NCI-H82 (cell line): ENCODE results near the gene C3AR1.
"Not testable (repeated sequence)": the region's sequence is repeated elsewhere in the genome, so short reads cannot be mapped to it uniquely, and the experiment has no call there.

Source experiments
- DNase-seq: peaks from one replicate; lab custom pipeline; 2025; lab: John Stamatoyannopoulos, UW

Gene C3AR1

DNA sequence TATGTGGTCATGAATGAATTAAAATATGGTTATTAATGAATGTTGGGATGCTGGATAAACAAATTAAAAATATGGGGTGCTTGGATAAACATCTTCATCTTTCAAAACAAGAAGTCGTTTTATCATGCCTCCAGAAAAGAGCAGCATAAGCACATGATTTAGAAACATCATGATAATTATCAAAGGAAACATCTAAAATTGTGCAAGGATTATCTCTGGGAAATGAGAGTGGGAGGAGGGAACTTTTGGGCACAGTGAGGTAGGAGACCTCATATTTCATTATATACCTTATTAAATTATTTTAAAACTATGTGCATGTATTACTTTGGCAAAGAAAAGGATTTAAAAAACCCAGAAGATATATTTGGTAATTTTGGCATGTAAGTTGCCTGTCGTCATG lies 8.9 kb downstream of the C3AR1 start:
- DNase-seq: no peak

DNA sequence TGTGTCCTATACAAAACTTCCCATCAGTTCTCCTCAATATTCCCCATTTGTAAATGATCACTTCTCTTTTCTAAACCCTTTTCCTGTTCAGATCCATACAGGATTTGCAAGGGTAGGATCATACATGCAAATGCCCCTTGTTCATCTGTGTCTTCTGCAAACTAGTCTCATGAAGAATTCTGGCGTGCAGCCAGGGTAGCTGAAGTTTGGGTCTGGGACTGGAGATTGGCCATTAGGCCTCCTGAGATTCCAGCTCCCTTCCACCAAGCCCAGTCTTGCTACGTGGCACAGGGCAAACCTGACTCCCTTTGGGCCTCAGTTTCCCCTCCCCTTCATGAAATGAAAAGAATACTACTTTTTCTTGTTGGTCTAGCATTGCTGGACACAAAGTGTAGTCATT lies 11.3 kb downstream of the C3AR1 start:
- DNase-seq: no peak

DNA sequence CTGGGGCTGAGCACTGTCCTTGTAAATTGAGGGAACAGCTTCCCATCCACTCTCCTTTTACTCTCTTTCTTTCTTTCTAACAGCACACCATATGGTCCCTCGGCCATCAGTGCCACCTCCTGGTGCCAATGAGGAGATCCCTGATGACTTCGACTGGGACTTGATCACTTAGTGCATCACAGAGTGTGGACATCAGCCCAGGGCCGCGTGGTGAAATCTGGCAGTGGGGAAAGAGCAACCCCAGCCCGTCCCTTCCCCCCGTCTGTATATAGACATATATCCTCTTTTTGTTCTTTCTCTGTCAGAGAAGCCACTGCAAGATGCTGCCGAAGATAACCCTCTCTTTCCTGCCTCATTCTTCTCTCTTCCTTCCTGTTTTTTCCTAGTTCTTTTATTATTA lies 13.5 kb downstream of the C3AR1 start:
- DNase-seq: no peak

DNA sequence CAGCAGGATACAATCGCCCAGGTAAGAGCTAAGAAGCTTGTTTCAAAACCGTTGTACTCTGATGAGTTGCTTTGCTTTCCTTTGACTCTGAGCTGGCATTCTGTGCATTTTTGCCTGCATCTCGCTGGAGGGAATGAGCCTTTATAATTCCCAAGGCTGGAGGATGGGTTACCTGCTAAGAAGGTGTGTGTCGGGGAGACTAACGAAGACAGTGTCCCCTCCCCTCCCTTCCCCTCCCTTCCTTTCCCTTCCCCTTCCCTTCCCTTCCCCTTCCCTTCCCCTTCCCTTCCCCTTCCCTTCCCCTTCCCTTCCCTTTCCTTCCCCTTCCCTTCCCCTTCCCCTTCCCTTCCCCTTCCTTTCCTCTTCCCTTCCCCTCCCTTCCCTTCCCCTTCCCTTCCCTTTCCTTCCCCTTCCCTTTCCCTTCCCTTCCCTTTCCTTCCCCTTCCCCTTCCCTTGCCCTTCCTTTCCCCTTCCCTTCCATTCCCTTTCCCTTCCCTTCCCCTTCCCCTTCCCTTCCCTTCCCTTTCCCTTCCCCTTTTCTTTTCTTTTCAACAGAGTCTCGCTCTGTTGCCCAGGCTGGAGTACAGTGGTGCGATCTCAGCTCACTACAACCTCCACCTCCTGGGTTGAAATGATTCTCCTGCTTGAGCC lies 15.4 kb downstream of the C3AR1 start:
- no peak for DNase-seq

DNA sequence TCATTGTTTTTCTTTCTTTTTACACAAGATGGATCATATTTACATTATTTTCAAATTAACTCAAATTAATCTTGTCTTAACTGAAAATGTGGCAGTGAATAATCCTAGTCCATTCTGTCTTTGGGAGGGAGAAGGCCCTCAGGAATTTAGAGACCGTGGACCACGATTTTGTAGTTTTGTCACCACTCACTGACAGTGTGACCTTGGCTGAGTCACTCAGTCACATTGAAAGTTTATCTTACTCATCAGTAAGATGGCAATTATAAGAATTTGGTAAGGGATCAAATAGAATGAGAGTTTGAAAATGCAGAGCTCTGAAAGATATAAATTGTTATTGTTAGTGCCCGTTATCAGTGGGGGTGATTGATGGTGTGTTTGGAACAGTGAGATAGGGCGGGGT lies 17.3 kb downstream of the C3AR1 start:
- DNase-seq: no peak

DNA sequence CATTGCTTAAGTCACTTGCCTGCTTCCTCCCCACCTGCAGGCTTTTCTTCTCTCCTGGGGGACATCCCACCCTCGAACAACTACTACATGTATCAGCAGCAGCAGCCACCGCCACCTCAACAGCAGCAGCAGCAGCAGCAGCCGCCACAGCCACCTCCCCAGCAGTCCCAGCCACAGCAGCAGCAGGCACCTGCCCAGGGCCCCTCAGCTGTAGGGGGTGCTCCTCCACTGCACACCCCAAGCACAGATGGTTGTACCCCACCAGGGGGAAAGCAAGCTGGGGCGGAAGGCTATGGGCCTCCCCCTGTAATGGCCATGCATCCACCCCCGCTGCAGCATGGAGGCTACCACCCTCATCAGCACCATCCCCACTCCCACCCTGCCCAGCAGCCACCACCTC lies 18.3 kb downstream of the C3AR1 start:
- no peak for DNase-seq

DNA sequence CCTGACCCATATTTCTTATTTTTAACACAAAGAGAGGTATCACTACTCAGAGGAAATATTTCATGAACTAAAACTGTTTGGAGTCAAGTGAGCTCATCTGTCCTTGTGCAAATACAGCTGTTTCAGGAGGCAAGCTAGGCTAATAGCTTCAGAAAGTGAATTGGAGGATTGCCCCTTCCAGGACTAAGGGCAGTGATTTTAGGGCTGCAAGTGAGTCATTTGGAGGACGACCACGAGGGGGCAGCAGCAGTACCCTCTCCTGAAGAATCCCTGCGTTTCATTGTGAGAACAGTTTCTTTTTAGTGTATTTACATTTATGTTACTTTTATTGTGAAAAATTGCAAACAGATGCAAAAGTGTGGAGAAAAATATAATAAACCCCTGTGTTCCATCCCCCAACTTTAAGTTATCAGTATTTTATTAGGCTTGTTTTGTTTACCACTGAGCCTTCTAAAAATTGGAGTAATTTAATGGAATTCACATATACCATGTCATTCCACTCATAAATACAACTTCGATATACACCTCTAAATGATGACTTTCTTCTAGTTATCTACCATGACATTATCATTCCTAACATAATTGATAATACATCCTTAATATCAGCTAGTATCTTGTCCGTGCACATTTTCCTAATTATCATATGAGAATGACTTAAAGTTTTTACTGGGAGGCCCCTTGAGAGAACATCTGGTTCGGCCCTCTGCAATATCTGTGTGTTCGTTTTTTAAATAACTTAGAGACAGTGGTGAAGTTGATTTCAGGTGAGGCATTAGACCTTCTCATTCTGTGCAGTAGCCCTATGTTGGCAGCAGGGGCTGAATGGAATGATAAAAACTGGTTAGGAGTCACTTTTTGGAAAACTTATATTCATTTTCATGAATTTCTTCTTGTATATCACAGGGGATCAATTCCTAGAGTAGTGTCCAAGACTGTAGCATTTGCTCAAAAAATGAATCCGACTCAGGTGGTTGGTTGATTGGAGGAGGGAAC lies 19.9 kb downstream of the C3AR1 start:
- DNase-seq: peak; percentile 83

DNA sequence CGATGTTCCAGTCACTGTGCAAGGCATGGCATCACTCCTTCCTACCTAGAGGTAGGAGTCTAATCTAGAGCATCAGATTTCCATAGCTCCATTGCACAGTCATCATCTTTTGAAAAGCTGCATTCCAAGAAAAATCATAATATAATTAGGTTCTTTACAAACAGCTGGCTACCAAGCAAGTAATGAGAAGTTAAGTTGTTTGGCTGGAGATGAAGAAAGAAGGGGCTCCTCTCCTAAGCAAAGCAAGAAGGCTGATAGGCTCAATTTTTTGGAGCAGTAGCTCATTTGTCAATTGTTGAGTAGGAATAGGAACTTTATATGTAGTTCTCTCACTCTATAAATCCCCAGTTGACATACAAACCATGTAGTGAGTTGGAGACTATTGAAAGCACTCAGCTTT lies 25.4 kb downstream of the C3AR1 start:
- DNase-seq: no peak

DNA sequence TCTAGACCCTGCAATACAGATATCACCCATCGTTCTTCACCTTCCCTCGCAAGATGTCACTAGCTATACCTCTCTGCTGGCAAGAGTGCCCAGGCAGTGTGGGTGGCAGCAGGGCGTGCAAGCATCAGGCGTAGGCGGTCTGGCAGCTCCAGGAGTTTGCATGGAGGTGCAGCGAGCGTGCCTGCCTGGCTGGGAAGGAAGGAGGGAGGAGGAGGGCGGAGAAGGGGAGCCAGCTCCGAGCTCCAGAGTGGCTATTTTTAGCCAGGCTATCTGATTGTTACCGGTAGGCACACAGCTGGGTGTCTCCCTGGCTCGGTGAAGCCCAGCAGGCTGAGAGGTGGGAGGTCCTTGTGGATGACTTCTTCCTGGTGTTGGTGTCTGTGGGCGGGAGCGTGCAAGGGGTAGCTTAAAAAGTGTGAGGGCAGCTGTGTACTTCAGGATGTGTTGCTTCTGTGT lies 27.5 kb downstream of the C3AR1 start:
- DNase-seq: no peak

DNA sequence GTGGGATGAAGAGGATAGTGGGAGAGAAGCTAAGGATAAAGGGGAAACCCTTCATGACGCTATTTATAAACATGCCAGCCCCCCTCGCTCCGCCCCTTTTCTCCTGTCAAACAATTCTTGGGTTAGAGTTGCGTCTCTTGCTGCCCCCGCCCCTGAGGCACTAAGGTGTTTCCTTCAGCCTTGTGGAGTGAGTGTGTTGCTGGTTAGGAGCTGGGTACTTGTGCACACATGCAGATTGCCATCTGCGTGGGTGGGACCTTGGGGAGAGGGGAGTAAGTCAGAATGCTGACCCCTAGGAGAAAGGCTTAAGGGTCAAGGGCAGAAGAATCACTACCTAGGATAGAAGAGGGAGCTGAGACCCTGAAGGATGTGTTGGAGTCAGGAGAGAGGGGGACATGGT lies 28.2 kb downstream of the C3AR1 start:
- no peak for DNase-seq

DNA sequence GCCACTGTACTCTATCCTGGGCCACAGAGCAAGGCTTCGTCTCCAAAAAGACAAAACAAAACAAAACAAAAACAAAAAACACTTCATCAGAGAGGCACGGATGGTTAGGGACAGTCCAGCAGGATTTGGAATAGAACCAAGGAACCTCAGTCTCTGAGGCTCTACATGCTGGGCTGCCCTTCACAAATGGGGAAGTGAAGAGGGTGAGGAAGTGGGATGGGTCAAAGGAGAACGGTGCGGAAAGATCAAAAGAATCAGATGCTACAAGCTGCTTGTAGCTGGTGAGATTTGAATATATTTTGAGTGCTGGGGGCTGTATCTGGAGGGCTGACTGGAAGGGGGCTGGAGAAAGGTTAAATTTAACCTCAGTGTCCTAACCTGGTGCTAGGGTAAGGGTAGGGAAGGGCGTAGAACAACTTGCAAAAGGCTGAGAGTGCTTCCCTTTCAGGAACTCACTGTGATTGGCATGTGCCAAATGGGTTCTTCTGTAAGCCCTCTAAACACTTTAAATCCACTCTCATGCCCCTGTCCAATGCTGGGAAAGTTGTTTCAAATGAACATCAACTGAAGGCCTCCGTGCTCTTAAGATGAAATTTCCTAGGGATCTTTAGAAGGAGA lies 29.0 kb downstream of the C3AR1 start:
- DNase-seq: no peak

DNA sequence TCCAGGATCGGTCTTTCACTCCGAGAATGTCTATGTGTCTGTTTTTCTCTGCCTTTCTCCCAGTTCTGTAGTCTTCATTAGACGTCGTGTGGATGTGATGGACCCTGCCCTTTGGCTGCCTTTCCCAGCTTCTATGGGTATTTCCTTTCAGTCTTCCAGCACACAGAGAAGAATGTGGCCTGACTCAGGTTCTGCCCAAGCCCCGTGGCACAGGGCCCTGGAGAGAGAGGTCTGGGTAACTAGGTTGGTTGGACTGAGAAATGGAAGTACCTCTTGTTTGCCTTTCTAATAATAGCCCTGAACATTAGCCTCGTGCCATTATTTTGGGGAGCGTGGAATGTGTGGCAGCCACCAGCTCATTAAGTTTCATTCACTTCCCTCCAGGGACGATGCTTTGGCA lies 29.8 kb downstream of the C3AR1 start:
- no peak for DNase-seq

DNA sequence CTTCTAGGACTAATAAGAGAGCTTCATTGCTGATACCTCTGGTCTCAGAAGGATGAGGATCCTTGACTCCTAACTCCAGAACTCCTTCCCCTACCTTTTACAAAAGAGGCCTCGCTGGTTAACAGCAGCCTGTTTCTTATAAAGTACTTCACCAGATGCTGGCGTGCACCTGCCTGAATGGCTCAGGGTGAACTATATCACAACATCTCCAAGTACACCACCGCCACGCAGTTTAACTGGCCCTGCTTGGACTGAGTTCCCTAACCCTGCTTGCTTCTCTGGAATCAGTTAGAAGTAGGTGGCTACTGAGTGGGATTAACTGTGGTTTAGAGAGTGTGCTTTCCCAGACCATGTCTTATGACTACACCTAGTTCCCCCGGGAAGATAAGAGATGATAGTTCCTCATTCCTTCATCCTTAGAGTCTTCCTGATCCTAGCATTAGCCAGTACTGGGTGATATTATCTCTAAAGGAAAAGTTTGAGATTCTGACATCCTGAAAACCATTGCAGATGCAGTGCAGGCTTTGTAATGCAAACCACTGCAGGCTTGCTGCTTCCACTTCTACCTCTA lies 30.6 kb downstream of the C3AR1 start:
- DNase-seq: no peak

DNA sequence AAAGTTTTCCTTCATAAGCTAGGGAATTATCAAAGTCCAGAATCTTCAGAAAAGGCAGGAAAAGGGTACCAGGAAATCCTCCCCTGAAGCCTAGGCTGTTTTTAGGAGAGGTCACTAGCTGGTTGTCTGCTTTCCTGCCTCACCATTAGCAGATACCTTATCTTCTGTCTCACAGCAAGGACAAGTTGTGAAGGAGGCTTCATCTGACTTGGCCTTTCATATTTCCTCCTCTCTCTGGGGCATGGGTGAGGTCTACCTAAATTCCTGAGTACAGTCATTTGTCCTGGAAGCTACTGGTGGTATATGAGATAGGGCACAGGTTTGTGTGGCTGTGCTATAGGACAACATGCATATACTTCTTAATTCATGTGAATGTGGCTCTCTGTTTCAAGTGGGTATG lies 31.4 kb downstream of the C3AR1 start:
- DNase-seq: no peak

DNA sequence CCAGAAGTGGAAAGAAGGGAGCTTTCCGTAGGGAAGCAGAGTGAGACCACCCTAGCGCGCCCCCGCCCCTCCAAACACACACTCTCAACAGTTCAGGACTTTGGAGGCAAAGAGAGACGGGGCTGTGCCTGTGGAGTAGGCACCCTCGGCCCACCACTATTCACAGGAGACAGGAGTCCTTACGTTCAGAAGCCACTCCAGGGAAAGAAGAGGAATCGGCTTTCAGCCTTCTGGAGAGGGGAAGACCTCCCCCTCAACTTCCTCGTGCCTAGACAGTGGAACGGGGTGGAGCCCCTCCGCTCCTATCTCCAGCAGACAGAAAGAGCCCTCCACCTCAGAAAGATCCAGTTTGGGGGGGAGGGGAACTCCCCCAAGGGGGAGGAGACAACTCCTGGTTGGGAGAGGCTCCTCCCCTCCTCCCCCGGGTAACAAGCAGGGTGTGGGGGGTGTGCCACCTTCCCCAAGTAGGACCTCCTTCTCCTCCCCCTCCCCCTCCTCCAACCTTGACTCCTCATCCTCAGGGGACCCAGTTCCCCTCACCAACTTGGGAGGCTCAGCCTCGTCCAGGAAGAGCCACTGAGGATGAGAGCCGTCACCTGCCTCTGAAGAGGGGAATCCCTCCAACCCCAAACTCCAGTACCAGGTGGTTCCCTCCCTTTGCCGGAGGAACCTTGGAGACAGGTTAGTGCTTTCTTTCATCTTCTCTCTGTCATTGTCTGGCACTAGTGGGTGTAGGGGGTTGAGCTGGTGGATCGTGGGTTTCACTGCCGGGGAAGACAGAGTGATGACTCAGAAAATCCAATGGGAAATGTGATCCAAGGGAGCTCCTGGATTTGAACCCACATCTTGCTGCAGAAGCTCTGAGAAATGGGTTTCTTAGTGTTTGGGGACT lies 32.8 kb downstream of the C3AR1 start:
- peak; percentile 67 for DNase-seq

DNA sequence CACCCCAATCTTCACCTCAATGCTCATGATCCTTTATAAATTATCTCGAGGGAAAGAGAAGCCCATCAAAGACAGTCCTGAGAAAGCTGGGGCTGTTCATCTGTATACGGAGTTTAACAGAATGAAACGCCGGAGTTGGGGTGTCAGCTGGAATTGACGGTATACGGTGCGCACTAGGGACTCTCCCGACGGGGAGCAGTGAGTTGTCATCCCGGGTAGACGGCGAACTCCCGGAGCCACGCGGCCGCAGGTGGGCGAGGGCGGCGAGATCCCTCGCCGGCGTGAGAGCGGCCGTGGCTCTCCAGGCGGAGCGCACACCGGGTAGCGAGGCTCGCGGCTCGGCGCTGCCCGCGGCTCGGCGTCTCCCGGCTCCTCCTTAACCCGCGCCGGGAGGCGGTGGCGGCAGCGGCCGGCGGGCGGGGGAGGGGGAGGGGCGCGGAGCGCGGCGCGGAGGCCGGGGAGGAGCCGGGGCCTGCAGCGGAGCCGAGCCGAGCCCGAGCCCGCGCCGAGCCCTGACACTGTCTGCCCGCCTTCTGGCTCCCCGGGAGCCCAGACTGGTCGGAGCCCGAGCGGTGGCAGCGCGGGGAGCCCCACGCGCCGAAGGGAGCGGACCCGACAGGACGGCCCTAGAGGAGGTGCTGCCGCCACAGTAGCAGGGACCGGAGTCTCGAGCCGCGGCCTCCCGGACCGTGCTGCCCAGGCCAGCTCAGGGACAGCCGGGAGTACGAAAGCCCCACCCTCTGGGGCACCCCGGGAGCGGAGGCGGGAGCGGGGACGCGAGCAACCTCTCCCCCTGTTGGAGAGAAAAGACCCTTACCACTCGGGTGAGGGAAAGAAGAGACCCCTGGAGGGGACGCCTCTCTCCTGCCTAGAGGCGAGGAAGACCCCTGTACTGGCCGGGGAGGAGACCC lies 33.7 kb downstream of the C3AR1 start, which contains the start of gene FOXJ2:
Gene FOXJ2 (plus strand): TSS at position 475 of the 911 bp plus-strand sequence. CDS start 7,117 bp downstream, outside the sequence.
- peak; percentile 67 for DNase-seq

DNA sequence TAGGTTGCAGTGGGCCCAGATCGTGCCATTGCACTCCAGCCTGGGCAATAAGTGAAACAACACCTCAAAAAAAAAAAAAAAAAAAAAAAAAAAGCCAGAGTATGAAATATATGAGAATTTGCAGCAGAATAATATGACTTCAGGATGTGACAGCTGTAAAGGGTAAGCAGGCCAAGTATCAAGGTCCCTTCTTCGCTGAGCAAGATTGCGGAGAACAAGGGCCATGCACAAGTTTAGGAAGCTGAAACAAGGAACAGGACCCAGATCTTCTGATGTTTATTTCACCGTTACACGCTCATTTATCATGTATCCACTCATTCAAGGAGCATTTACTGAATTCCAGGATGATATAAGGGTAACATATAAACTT lies 34.3 kb downstream of the C3AR1 start:
- DNase-seq: no peak

DNA sequence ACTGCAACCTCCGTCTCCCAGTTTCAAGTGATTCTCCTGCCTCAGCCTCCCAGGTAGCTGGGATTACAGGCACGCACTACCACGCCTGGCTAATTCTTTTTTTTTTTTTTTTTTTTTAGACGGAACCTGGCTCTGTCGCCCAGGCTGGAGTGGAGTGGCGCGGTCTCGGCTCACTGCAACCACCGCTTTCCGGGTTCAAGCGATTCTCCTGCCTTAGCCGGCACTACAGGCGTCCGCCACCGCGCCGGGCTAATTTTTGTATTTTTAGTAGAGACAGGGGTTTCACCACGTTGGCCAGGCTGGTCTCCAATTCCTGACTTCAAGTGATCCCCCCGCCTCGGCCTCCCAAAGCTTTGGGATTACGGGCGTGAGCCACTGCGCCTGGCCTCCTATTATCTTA lies 35.1 kb downstream of the C3AR1 start:
- not testable (repeated sequence) for DNase-seq

DNA sequence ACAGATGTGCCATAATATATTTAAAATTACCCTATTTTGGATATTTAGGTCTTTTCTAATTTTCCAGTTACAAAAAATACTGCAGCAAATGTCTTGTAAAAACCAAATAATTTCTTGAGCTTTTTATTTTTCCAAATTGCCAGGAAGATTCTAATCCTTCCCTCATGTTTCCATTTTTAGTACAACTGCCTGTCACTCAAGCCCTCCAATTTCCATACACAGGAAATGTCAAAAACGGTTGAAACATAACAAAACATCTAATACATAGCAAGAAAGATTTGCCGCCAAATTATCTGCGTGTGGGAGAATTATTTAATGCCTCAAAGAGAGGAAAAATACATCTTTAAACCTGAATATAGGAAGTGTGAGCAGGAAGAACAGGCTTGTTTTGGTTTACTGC lies 36.0 kb downstream of the C3AR1 start:
- DNase-seq: no peak

DNA sequence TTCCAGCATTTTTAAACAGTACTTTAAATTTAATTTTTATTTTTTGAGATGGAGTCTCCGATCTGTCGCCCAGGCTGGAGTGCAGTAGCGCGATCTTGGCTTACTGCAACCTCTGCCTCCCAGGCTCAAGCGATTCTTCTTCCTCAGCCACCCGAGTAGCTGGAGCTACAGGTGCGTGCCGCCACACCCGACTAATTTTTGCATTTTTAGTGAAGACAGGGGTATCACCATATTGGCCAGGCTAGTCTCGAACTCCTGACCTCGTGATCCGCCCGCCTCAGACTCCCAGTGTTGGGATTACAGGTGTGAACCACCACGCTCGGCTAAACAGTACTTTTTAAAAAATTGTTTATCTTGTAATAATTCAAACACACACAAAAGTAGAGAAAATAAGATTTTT lies 37.9 kb downstream of the C3AR1 start:
- DNase-seq: no peak
